IMR-90 (cell line): Measurements from ENCODE around the gene HHATL. TPM values are rescaled to one million over a fixed set of nuclear protein-coding genes. Genes with fewer than 3 reads are reported as not detected.

Experiments used
- ATAC-seq: fragments of 200-7000 bp; cut with Tn5 transposase; 2 replicates; pipeline ENCODE4 v1.9.1; 2020; ENCODE audit warnings: low read depth, mild to moderate bottlenecking, moderate library complexity
- BruUV-seq: library from RNA; stranded (reverse); fragments of 400-500 nt; replicated peaks from 2 replicates; lab custom pipeline; 2021; lab: Mats Ljungman, UMichigan
- CTCF ChIA-PET: fragments of 300-600 bp; formaldehyde crosslinking; extraction: SDS; loops from one replicate; lab custom pipeline; 2021; ENCODE audit warnings: antibody characterized with exemption; lab: Yijun Ruan, JAX
- POLR2A ChIA-PET: fragments of 300-600 bp; sonication (Branson Sonifier 250); formaldehyde crosslinking; loops from one replicate; lab custom pipeline; 2022; ENCODE audit warnings: antibody characterized with exemption; ENCODE audit not compliant: unreplicated experiment; lab: Charles Lee
- DNase-seq: peaks from one replicate; pipeline ENCODE4 v3.0.0; 2013
- H2AFZ ChIP-seq: replicated peaks from 2 replicates; pipeline ENCODE3; 2013; ENCODE audit warnings: low read length, mild to moderate bottlenecking; ENCODE audit not compliant: poor library complexity
- H2AK5ac ChIP-seq: 2 replicates; pipeline ENCODE4 v1.6.1; 2013; ENCODE audit warnings: low read depth, low read length, inconsistent platforms
- H2AK9ac ChIP-seq: replicated peaks from 2 replicates; pipeline ENCODE3; 2013; ENCODE audit warnings: mild to moderate bottlenecking, low read depth, low read length, moderate library complexity; ENCODE audit not compliant: poor library complexity
- H2BK120ac ChIP-seq: 2 replicates; pipeline ENCODE4 v1.6.1; 2013; ENCODE audit warnings: low read depth, low read length, inconsistent platforms
- H2BK15ac ChIP-seq: 3 replicates; pipeline ENCODE4 v1.6.1; 2013; ENCODE audit warnings: low read depth, low read length, inconsistent platforms
- H2BK20ac ChIP-seq: 2 replicates; pipeline ENCODE4 v1.6.1; 2013; ENCODE audit warnings: low read depth, mild to moderate bottlenecking, inconsistent platforms, low read length, moderate library complexity
- H2BK5ac ChIP-seq: 2 replicates; pipeline ENCODE4 v1.6.1; 2013; ENCODE audit warnings: mild to moderate bottlenecking, low read depth, low read length, inconsistent platforms; ENCODE audit not compliant: poor library complexity, severe bottlenecking
- H3K14ac ChIP-seq: replicated peaks from 2 replicates; pipeline ENCODE4 v1.6.1; 2013; ENCODE audit warnings: low read depth, low read length, inconsistent platforms
- H3K18ac ChIP-seq: 2 replicates; pipeline ENCODE4 v1.6.1; 2013; ENCODE audit warnings: low read depth, low read length, control low read depth
- H3K23ac ChIP-seq: 2 replicates; pipeline ENCODE4 v1.6.1; 2013; ENCODE audit warnings: low read depth, low read length, inconsistent platforms
- H3K27ac ChIP-seq: 2 replicates; pipeline ENCODE4 v1.5.1; 2013; ENCODE audit warnings: mild to moderate bottlenecking, control low read depth, low read length; ENCODE audit not compliant: insufficient read depth
- H3K27me3 ChIP-seq: 2 replicates; pipeline ENCODE4 v1.6.1; 2013; ENCODE audit warnings: low read length; ENCODE audit not compliant: control insufficient read depth, insufficient read depth
- H3K36me3 ChIP-seq: 2 replicates; pipeline ENCODE4 v1.6.1; 2013; ENCODE audit warnings: low read length, mixed read lengths; ENCODE audit not compliant: control insufficient read depth, insufficient read depth
- H3K4ac ChIP-seq: 2 replicates; pipeline ENCODE4 v1.6.1; 2013; ENCODE audit warnings: low read depth, low read length, inconsistent platforms
- H3K4me1 ChIP-seq: 2 replicates; pipeline ENCODE4 v1.6.1; 2013; ENCODE audit warnings: low read length, mixed read lengths; ENCODE audit not compliant: control insufficient read depth, insufficient read depth
- H3K4me2 ChIP-seq: 2 replicates; pipeline ENCODE4 v1.6.1; 2013; ENCODE audit warnings: low read depth, mild to moderate bottlenecking, control low read depth, low read length, moderate library complexity
- H3K4me3 ChIP-seq: 2 replicates; pipeline ENCODE4 v1.5.1; 2013; ENCODE audit warnings: low read depth, mild to moderate bottlenecking, control low read depth, low read length, moderate library complexity; ENCODE audit not compliant: insufficient read depth
- H3K56ac ChIP-seq: 2 replicates; pipeline ENCODE4 v1.6.1; 2013; ENCODE audit warnings: low read length, inconsistent platforms; ENCODE audit not compliant: insufficient read depth; ENCODE audit errors: extremely low read depth
- H3K79me1 ChIP-seq, 2 experiments: 2 replicates each; pipeline ENCODE4 v1.6.1; 2013; ENCODE audit warnings: low read length in 2 of 2, inconsistent platforms in 1 of 2, low read depth in 1 of 2
- H3K9ac ChIP-seq: 2 replicates; pipeline ENCODE4 v1.6.1; 2013; ENCODE audit warnings: low read depth, low read length, control low read depth
- H3K9me1 ChIP-seq: 2 replicates; pipeline ENCODE4 v1.6.1; 2013; ENCODE audit warnings: low read length, inconsistent platforms; ENCODE audit not compliant: insufficient read depth
- H3K9me3 ChIP-seq: 2 replicates; pipeline ENCODE4 v1.6.1; 2013; ENCODE audit warnings: low read length; ENCODE audit not compliant: control insufficient read depth, insufficient read depth
- H4K20me1 ChIP-seq: 2 replicates; pipeline ENCODE4 v1.6.1; 2013; ENCODE audit warnings: low read length, inconsistent platforms; ENCODE audit not compliant: insufficient read depth
- H4K5ac ChIP-seq: 2 replicates; pipeline ENCODE4 v1.6.1; 2013; ENCODE audit warnings: mild to moderate bottlenecking, low read depth, low read length, control low read depth
- H4K8ac ChIP-seq, 2 experiments: 2 replicates each; pipeline ENCODE4 v1.6.1; 2013; ENCODE audit warnings: low read depth in 2 of 2, low read length in 2 of 2, control low read depth in 1 of 2, inconsistent platforms in 1 of 2
- H4K91ac ChIP-seq: 2 replicates; pipeline ENCODE4 v1.6.1; 2013; ENCODE audit warnings: low read depth, low read length, inconsistent platforms; ENCODE audit not compliant: insufficient read depth
- RCOR1 ChIP-seq: IDR thresholded peaks from 2 replicates; pipeline ENCODE4 v1.6.1; 2012; ENCODE audit warnings: mild to moderate bottlenecking, low read length, improper control_type of control experiment; ENCODE audit not compliant: insufficient replicate concordance
- WGBS, 2 experiments: methylation state at CpG; one replicate each; pipeline versions ENCODE4 v1.1.5 to v1.1.7; 2013; ENCODE audit warnings: missing lambda C conversion rate in 2 of 2; ENCODE audit not compliant: insufficient read length in 1 of 2; ENCODE audit errors: extremely low coverage in 2 of 2; 5-methylcytosine and 5-hydroxymethylcytosine counted together
- dilution Hi-C: fragments of 300-500 bp; cut with HindIII; formaldehyde crosslinking; loops from one replicate; pipeline ENCODE4 v1.14.3; 2018; ENCODE audit warnings: low sequenced_read_pairs; ENCODE audit not compliant: unreplicated experiment
- in situ Hi-C: fragments of 300-500 bp; cut with MboI; formaldehyde crosslinking; loops from 3 replicates; pipeline ENCODE4 v1.14.3; 2019; ENCODE audit warnings: low sequenced_read_pairs, inconsistent platforms, mixed read lengths
- intact Hi-C: fragments of 100-400 bp; cut with micrococcal nuclease; formaldehyde crosslinking; loops from 2 replicates; pipeline ENCODE4 v1.10.0; 2022
- polyA plus RNA-seq, 3 experiments: library from polyadenylated mRNA; depleted of rRNA; stranded (reverse); fragments of >200 nt; gene quantifications; 2 replicates each; pipeline ENCODE4 v1.2.3, GENCODE V29; 2012; ENCODE audit warnings: low replicate concordance in 1 of 3
- total RNA-seq: library from RNA; depleted of rRNA; stranded (reverse); fragments of >200 nt; gene quantifications from 2 replicates; pipeline ENCODE4 v1.2.3, GENCODE V29; 2012

HHATL gene
- total and polyA plus RNA-seq, 2 of the 4 experiments (the other 2 are of a cell fraction) = not detected

- H4K8ac ChIP-seq = no peak overlapping the region
- H3K4me3 ChIP-seq = peak overlapping the region; percentile 27
- DNase-seq = no peak
- no peak overlapping the region for H2BK120ac ChIP-seq
- no peak overlapping the region for H4K5ac ChIP-seq
- in situ Hi-C loops = no loop called here
- H3K9me1 ChIP-seq = peaks cover 6% of the 10 kb centered on the region
- no peak overlapping the region for H3K27ac ChIP-seq
- ChIA-PET POLR2A (no interaction called here), CTCF (no interaction called here)
- no peaks in the 10 kb centered on the region for H3K79me1 ChIP-seq
- peaks cover 43% of the 10 kb centered on the region for H3K27me3 ChIP-seq
- H2BK15ac ChIP-seq = no peak overlapping the region
- no peak overlapping the region; the same call in 1 of the 2 replicates for H3K23ac ChIP-seq
- H3K18ac ChIP-seq = no peak overlapping the region
- H3K14ac ChIP-seq = no peak overlapping the region; the same call in 1 of the 2 replicates
- ATAC-seq = no peak
- no peak for TF ChIP-seq RCOR1
- no peak overlapping the region for H2BK20ac ChIP-seq
- H4K20me1 ChIP-seq = no peaks in the 10 kb centered on the region; the same call in 1 of the 2 replicates
- WGBS, 2 experiments = 27% methylated on average over 32 of the region's 80 CpGs; no CpG with 5 or more reads in 1 of the 2 experiments
- H2AK9ac ChIP-seq = peak overlapping the region; percentile 34
- H2AFZ ChIP-seq = peak overlapping the region; percentile 88
- no TSS peak for BruUV-seq
- H4K91ac ChIP-seq = no peak overlapping the region
- H3K36me3 ChIP-seq = no peaks in the 10 kb centered on the region
- peaks cover 5% of the 10 kb centered on the region for H3K4me1 ChIP-seq
- peaks cover 7% of the 10 kb centered on the region for H3K9me3 ChIP-seq
- dilution Hi-C loops = no loop called here
- intact Hi-C loops = no loop called here
- H2AK5ac ChIP-seq = no peak overlapping the region
- no peak overlapping the region for H2BK5ac ChIP-seq
- H3K56ac ChIP-seq = no peak overlapping the region
- H3K9ac ChIP-seq = no peak overlapping the region
- no peak overlapping the region for H3K4ac ChIP-seq
- peak overlapping the region; percentile 80 for H3K4me2 ChIP-seq
Observed at GRCh38 chr3:42685891-42686820, 16.4 kb downstream of the HHATL start.
